HG03103 (cell line): Measurements from ENCODE around the gene FOXC2.

Experiments
- ATAC-seq: cut with Tn5 transposase; IDR thresholded peaks from one replicate; pipeline ENCODE4 v1.9.1; 2021; ENCODE audit warnings: low read depth; ENCODE audit not compliant: unreplicated experiment

Gene FOXC2

GRCh38 chr16:86566601-86566965 lies at the start of gene FOXC2:
Gene FOXC2 (plus strand): TSS chr16:86566829. CDS start chr16:86567336, 507 bp downstream.
- no peak for ATAC-seq

- no peak for ATAC-seq
Observed at GRCh38 chr16:86517033-86517432, 49.6 kb upstream of the FOXC2 start.

- no peak for ATAC-seq
Observed at GRCh38 chr16:86517652-86518258, 48.9 kb upstream of the FOXC2 start.

GRCh38 chr16:86519007-86519648 lies 47.5 kb upstream of the FOXC2 start:
- no peak for ATAC-seq

GRCh38 chr16:86519649-86520316 lies 46.8 kb upstream of the FOXC2 start:
- ATAC-seq = no peak

- no peak for ATAC-seq
Observed at GRCh38 chr16:86520317-86521210, 46.1 kb upstream of the FOXC2 start.

- no peak for ATAC-seq
Observed at GRCh38 chr16:86521236-86522197, 45.1 kb upstream of the FOXC2 start.

- ATAC-seq = no peak
Observed at GRCh38 chr16:86522634-86523033, 44.0 kb upstream of the FOXC2 start.

- no peak for ATAC-seq
Observed at GRCh38 chr16:86523166-86523740, 43.4 kb upstream of the FOXC2 start.

- ATAC-seq = no peak
Observed at GRCh38 chr16:86524029-86524428, 42.6 kb upstream of the FOXC2 start.

- no peak for ATAC-seq
Observed at GRCh38 chr16:86525696-86526095, 40.9 kb upstream of the FOXC2 start.

- ATAC-seq = no peak
Observed at GRCh38 chr16:86527366-86527765, 39.3 kb upstream of the FOXC2 start.

- no peak for ATAC-seq
Observed at GRCh38 chr16:86528061-86528929, 38.3 kb upstream of the FOXC2 start.

GRCh38 chr16:86529160-86529559 lies 37.5 kb upstream of the FOXC2 start:
- no peak for ATAC-seq

GRCh38 chr16:86530251-86531190 lies 36.1 kb upstream of the FOXC2 start:
- no peak for ATAC-seq

- no peak for ATAC-seq
Observed at GRCh38 chr16:86531191-86531545, 35.5 kb upstream of the FOXC2 start.

- ATAC-seq = no peak
Observed at GRCh38 chr16:86531641-86532525, 34.7 kb upstream of the FOXC2 start.
